Stimulated activated CD4-positive, alpha-beta T cell treated with anti-CD3 and anti-CD28 coated beads, Interleukin-1b, Interleukin-23, amount 100 ng/mL, for 4 hours (primary cell): ENCODE results near the gene FAM20C.

Source experiments
- DNase-seq, 2 donors: peaks; one replicate each; pipeline ENCODE4 v3.0.0-alpha.2; 2020; ENCODE audit warnings: low read depth in 2 of 2

Gene FAM20C

DNA sequence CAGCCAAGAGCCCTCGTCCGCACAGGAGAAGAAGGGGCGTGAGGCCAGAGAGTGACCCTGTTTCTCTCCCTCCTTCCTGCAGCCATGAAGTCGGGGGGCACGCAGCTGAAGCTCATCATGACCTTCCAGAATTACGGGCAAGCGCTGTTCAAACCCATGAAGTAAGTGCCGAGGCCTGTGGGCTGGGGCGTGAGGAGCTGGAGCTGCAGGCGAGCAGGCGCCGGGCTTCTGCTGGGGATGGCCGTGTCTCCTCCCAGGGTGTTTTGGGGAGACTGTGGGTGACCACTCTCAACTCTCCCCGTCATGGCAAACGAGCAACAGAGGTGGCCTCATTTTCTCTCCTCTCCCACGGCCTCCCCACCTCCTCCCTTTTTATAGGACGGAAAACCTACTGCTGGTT is 16.4 kb downstream of the FAM20C start:
- DNase-seq = no peak

GRCh38 chr7:209416-209815 is 17.0 kb downstream of the FAM20C start:
- no peak for DNase-seq

DNA sequence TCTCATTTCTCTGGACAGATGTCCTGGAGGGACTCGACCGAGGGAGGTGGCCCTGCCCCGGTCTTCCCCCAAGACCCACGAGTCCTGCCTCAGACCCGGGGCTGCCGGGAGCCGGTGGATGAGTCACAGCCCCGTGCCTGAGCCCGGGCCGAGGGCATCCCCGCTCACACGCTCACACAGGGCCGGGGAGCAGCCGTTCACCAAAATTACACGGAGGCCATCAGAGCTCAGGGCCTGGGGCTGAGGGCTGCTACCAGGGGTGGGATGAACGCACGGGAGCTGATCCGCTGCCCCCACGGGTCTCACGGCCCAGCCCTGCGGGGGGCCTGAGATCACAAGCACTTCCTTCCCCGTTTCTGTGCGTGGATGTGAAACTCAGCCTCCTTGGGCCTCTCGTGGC is 17.5 kb downstream of the FAM20C start:
- DNase-seq = no peak

DNA sequence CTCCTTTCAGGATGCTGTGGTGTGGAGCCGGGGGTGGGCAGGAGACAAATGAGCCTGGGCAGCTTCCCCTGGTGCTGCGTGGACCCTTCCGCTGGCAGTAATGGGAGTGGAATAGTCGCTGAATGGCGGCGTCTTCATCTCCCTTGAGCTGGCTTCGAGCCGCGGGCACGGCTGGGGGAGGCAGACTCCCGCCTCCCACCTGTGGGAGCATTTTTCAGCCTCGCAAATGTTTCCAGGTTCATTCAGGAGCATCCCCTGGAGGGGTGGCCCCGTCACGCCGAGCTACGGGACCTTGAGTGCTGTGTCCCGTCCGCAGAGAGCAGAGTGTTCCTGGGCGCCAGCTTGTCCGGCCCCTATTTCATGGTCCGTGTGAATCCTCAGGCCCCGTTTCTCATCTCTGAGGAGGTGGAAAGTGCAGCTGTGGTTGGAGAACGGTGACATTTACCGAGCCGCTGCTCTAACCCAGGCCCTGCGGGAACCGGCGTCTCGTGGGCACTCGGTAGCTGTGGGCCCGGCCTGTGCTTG is 18.1 kb downstream of the FAM20C start:
- DNase-seq = no peak

DNA sequence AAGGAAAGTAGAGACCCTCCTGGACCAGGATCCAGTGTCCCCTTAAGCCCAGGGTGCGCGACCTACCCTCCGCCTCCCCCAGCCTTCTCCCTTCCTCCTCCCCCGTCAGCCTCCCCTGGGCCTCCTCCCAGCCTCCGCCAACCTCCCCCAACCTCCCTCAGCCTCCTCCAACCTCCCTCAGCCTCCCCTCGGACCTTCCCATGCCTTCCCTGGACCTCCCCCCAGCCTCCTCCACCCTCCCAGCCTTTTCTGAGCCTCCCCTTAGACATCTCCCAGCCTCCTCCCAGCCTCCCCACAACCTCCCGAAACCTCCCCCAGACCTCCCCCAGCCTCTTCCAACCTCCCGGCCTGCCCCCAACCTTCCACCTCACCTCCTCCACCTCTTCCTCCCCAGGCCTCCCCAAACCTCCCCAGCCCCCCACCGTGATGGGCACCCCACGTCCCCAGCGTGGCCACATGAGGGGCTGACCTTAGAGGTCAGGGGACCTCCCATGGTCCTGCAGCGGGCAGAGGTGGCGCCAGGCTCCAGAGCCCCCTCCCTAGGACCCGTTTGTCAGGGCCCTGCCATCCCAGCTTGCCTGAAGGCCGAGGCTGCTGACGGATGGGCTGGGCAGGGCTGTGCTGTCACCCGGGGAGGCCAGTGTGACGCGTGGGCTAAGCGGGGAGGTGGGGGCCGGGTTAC is 18.8 kb downstream of the FAM20C start:
- no peak for DNase-seq

GRCh38 chr7:211715-212058 is 19.3 kb downstream of the FAM20C start:
- no peak for DNase-seq

GRCh38 chr7:212754-213153 is 20.4 kb downstream of the FAM20C start:
- no peak for DNase-seq

DNA sequence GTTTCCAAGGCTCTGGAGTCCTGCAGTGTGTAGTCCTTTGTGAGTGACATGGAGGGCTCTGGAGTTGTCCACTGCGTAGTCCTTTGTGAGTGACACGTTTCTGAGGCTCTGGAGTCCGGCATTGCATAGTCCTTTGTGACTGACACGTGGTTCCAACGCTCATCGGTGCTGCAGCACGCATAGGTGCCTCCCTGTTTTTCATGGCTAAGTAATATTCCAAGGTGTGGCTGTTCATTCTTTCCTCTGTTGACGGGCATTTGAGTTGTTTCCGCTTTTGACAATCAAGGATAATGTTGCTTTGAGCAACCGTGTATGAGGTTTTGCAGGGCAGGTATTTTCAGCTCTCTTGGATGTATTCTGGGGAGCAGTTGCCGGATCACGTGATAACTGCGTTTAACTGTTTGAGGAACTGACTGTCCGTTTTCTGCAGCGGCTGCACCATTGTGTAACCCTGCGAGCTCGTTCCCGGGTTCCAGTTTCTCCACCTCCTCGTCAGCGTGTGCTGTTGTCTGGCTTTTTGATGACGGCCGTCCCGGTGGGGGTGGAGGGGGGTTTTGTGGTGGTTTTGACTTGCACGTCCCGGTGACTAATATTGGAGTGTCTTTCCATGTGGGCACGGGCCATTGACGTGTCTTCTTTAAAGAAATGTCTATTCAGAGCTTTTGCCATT is 21.1 kb downstream of the FAM20C start:
- no peak for DNase-seq

DNA sequence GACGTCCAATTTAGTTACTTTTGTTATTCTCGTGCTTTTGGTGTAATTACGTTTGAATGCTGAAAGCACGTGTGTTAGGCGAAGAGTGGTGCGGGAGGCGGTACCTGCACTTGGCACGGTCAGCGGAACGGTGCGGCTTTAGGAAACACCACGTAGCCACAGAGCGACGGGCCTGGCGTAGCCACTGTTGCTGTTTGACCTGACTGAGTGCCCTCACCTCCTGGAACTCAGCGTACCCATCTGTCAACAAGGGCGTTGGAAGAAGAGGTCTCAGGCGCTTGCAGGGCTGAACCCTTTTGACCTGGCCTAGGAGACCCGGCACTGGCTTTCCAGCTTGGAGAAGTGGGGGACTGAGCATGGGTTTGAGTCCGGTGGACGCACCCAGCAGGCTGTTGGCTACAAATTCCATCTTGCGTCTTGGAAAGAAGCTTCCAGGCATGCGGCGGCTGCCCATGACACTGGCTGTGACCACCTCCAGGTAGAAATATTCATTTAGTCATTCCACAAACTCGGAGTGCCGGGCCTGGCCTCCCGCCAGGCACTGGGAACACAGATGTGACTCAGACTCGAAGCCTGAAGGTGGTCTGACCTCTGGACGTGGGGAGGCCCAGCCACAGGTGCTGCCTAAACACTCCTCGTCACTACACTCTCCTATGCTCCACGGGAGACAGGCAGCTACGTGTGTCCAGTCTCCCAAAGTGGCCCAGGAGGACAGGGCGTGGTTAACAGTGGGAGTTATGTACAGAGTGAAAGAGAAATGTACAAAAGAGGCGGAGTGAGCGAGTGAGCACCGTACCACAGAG is 22.2 kb downstream of the FAM20C start:
- DNase-seq = no peak

GRCh38 chr7:216360-217300 is 24.3 kb downstream of the FAM20C start:
- DNase-seq = no peak

DNA sequence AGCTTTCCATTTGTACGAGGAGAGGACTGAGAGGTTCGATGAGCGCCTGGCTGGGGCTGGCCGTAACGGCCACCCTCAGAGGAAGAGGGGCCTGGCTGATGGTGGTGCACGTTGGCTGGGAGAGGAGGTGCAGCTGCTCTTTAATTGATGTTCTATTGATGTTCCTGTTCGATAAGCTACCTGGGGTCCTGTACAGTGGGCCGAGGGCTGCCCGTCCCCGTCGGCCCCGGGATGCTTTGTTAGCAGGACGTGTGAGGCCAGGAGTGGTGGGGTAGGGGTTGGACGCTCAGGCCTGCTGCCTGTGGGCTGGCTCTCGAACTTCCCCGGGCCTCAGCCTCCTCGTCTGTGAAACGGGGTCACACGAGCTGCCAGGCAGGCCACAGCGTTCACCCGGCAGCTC is 25.4 kb downstream of the FAM20C start:
- DNase-seq = no peak

- no peak for DNase-seq
Measured at GRCh38 chr7:218316-218715, 25.9 kb downstream of the FAM20C start.

GRCh38 chr7:218896-219580 is 26.7 kb downstream of the FAM20C start:
- no peak for DNase-seq

GRCh38 chr7:219581-220150 is 27.3 kb downstream of the FAM20C start:
- DNase-seq = no peak

DNA sequence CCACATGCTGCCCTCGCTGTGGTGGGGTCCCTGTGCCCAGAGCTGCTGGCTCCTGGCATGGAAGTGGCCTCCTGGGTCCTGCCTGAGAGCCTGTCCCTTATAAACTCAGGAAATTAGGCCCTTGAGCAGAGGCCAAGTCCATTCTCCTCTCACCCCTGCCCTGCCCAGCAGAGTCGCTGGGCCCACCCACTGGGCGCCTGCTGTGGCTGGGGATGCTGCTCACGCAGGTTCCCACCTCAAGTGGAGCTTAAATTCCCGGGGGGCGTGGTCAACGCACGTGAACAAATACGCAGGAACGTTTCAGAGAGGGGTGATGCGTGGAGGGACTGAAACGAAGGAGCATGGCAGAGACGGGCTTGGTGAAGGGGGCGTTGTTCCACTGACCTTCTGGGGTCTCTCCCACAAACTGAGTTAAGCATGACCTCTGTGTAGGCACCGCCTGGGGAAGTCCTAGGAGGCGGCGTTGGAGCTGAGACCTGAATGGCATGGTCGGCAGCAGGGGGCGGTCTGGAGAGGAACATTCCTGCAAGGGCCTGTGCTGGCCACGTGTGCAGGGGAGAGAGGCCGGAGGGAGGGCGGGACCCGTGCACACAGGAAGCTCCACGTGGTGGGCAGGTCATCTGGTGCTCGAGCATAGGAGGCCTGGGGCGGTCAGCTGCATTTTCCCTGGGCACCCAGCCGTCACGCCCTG is 27.9 kb downstream of the FAM20C start:
- no peak for DNase-seq

- DNase-seq = no peak
Measured at GRCh38 chr7:221978-222715, 29.8 kb downstream of the FAM20C start.

GRCh38 chr7:222716-223041 is 30.3 kb downstream of the FAM20C start:
- DNase-seq = no peak

DNA sequence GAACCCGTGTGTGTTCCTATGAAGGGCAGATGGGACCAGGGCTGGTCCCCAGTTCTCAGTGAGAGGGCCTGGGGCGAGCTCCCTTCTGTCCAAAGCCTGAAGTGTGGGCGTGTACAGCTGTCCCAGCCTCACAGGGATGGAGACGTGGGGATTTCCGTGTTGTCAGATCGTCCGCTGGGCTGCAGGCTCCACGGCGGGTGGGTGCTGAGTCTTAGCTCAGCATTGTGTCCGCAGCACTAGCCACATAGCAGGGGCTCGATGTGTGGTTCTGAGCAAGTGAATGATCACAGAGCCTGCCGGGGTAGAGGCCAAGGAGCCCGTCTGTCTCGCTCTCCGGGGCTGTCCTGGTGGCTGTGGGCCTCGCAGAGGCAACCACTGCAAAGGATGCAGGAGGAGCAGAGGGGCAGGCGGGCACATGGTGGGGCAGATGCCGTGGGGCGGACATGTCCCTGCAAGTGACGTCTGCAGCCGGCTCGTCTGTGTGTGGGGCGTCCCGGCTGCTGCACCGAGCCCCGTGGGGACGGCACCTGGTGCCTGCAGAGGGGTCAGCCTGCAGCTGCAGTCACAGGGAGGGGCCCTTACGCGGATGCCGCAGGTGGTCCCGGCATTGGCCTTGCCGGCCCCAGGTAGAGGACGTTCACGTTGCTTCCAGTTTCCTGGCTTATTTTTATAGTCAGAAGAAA is 30.9 kb downstream of the FAM20C start:
- no peak for DNase-seq

GRCh38 chr7:223861-224260 is 31.5 kb downstream of the FAM20C start:
- no peak for DNase-seq
